Measurements from ENCODE around the gene C1QTNF7. TPM values are rescaled to one million over a fixed set of nuclear protein-coding genes. Genes with fewer than 3 reads are reported as not detected.

C1QTNF7 gene
- total RNA-seq, 2 experiments from 2014 or later = not detected

GRCh38 chr4:15381806-15382338, 46.0 kb upstream of the C1QTNF7 start:
- BruUV-seq (replicated peaks) = no TSS peak
- no peaks in the 10 kb centered on the region for H4K20me1 ChIP-seq (ENCODE audit: insufficient read depth, low read length)
- intact Hi-C loops (cut with micrococcal nuclease; ENCODE audit: unreplicated experiment) = no loop called here

DNA sequence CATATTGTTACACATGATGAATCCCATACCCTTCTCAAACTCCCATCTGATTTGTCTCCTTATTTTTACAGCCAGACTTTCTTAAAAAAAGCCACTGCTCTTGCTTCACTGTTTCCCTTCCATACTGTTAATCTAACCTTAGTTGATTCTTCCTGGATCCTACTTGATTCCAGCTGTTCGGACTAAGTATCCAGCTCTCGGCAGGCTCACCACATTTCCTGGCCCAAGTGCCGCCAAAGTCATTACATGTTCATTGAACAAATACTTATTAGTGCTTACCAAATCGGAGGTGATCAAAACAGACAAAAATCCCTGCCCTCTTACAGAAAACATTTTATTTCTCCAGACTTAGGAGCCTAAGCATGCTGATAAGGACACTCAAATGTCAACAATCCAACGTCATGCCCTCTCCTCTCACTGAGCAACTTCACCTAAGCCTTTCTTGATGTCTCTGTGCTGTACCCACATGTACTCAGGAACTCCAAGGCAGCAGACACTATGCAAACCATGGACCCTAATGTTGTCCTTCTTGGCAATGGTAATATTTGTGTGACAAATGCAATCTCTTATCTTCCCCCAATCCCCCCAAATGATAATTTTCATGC, 45.1 kb upstream of the C1QTNF7 start:
- BruUV-seq (replicated peaks) = no TSS peak
- Histone ChIP-seq H3K79me2 (ENCODE audit: insufficient read depth, low read depth, low read length) (no peaks in the 10 kb centered on the region), H3K4me2 (ENCODE audit: low read length) (no peak overlapping the region), H3K9me3 (ENCODE audit: low read length) (no peaks in the 10 kb centered on the region), H2AFZ (ENCODE audit: low read length) (no peak overlapping the region), H3K4me1 (ENCODE audit: insufficient read depth, low read length, poor library complexity, severe bottlenecking) (no peaks in the 10 kb centered on the region), H4K20me1 (ENCODE audit: insufficient read depth, low read length) (no peaks in the 10 kb centered on the region), H3K27ac (ENCODE audit: low read depth, low read length, poor library complexity, severe bottlenecking) (no peak overlapping the region), H3K36me3 (ENCODE audit: insufficient read depth, low read length) (no peaks in the 10 kb centered on the region), H3K9me2 (ENCODE audit: insufficient read depth, low read length) (no peaks in the 10 kb centered on the region), H3K4me3 (ENCODE audit: low read depth, low read length, poor library complexity, severe bottlenecking) (no peak overlapping the region)
- POLR2A ChIA-PET = no interaction called here
- CTCF ChIA-PET (ENCODE audit: unreplicated experiment) = no interaction called here
- TF ChIP-seq, protein P1, sequence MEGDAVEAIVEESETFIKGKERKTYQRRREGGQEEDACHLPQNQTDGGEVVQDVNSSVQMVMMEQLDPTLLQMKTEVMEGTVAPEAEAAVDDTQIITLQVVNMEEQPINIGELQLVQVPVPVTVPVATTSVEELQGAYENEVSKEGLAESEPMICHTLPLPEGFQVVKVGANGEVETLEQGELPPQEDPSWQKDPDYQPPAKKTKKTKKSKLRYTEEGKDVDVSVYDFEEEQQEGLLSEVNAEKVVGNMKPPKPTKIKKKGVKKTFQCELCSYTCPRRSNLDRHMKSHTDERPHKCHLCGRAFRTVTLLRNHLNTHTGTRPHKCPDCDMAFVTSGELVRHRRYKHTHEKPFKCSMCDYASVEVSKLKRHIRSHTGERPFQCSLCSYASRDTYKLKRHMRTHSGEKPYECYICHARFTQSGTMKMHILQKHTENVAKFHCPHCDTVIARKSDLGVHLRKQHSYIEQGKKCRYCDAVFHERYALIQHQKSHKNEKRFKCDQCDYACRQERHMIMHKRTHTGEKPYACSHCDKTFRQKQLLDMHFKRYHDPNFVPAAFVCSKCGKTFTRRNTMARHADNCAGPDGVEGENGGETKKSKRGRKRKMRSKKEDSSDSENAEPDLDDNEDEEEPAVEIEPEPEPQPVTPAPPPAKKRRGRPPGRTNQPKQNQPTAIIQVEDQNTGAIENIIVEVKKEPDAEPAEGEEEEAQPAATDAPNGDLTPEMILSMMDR (conservative IDR thresholded peaks at IDR 0.05; ENCODE audit: low read length) = no peak
- TF ChIP-seq EZH2phosphoT487 (IDR thresholded peaks at IDR 0.05; ENCODE audit: borderline replicate concordance, low read depth, low read length) = no peak
- no peak for DNase-seq (ENCODE audit: low spot score)
- intact Hi-C loops (cut with micrococcal nuclease; ENCODE audit: unreplicated experiment) = no loop called here

More at GRCh38 chr4:15381806-15382338, 46.0 kb upstream of the C1QTNF7 start:
- Histone ChIP-seq H3K4me2 (ENCODE audit: low read length) (no peak overlapping the region), H3K79me2 (ENCODE audit: insufficient read depth, low read depth, low read length) (no peaks in the 10 kb centered on the region), H3K4me1 (ENCODE audit: insufficient read depth, low read length, poor library complexity, severe bottlenecking) (no peaks in the 10 kb centered on the region), H3K27ac (ENCODE audit: low read depth, low read length, poor library complexity, severe bottlenecking) (no peak overlapping the region), H3K9me3 (ENCODE audit: low read length) (no peaks in the 10 kb centered on the region), H3K4me3 (ENCODE audit: low read depth, low read length, poor library complexity, severe bottlenecking) (no peak overlapping the region), H3K36me3 (ENCODE audit: insufficient read depth, low read length) (no peaks in the 10 kb centered on the region), H2AFZ (ENCODE audit: low read length) (no peak overlapping the region), H3K9me2 (ENCODE audit: insufficient read depth, low read length) (no peaks in the 10 kb centered on the region)
- CTCF ChIA-PET (ENCODE audit: unreplicated experiment) = no interaction called here
- no peak for DNase-seq (ENCODE audit: low spot score)
- POLR2A ChIA-PET = interaction anchor here (0.6 to 0.7 kb wide), 2 partner anchors 29 to 276 kb away, joined by 3 read pairs; no protein-coding TSS in a partner anchor
- TF ChIP-seq, protein P1 (conservative IDR thresholded peaks at IDR 0.05; ENCODE audit: low read length) = no peak
- TF ChIP-seq EZH2phosphoT487 (IDR thresholded peaks at IDR 0.05; ENCODE audit: borderline replicate concordance, low read depth, low read length) = no peak

DNA sequence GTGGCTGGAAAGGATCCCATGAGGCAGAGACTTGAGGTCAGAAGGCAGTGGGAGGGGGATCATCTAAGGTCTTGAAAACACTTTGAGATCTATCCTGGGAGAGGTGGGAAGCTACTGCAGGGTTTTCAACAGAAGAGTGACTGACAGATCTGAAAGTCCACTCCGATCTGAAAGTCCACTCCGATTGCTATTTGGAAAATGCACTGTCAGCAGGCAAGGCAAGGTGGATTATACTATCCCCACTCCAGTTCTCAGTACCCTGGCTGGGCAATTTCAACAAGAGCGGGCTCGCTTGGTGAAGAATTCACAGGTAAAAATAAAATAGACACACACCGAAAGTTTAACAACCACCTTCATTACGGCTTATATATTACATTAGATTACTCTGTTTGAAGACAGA, 42.3 kb upstream of the C1QTNF7 start:
- POLR2A ChIA-PET = no interaction called here
- CTCF ChIA-PET (ENCODE audit: unreplicated experiment) = no interaction called here
- no TSS peak for BruUV-seq (replicated peaks)

More for the DNA sequence above, 42.3 kb upstream of the C1QTNF7 start:
- H3K9me2 ChIP-seq (ENCODE audit: insufficient read depth, low read length) = no peaks in the 10 kb centered on the region
- no peak overlapping the region for H3K4me3 ChIP-seq (ENCODE audit: low read depth, low read length, poor library complexity, severe bottlenecking)
- H3K36me3 ChIP-seq (ENCODE audit: insufficient read depth, low read length) = no peaks in the 10 kb centered on the region
- H3K79me2 ChIP-seq (ENCODE audit: insufficient read depth, low read depth, low read length) = no peaks in the 10 kb centered on the region
- intact Hi-C loops (cut with micrococcal nuclease; ENCODE audit: unreplicated experiment) = no loop called here
- no peak overlapping the region for H2AFZ ChIP-seq (ENCODE audit: low read length)
- no peak overlapping the region for H3K27ac ChIP-seq (ENCODE audit: low read depth, low read length, poor library complexity, severe bottlenecking)
- TF ChIP-seq EZH2phosphoT487 (IDR thresholded peaks at IDR 0.05; ENCODE audit: borderline replicate concordance, low read depth, low read length) = no peak
- TF ChIP-seq, protein P1 (conservative IDR thresholded peaks at IDR 0.05; ENCODE audit: low read length) = no peak
- H3K4me1 ChIP-seq (ENCODE audit: insufficient read depth, low read length, poor library complexity, severe bottlenecking) = no peaks in the 10 kb centered on the region
- no peak for DNase-seq (ENCODE audit: low spot score)
- no peaks in the 10 kb centered on the region for H4K20me1 ChIP-seq (ENCODE audit: insufficient read depth, low read length)
- H3K4me2 ChIP-seq (ENCODE audit: low read length) = no peak overlapping the region
- H3K9me3 ChIP-seq (ENCODE audit: low read length) = no peaks in the 10 kb centered on the region
